GM18909 (cell line): ENCODE data around the gene FNDC3B.

ENCODE experiments used
- ATAC-seq: cut with Tn5 transposase; IDR thresholded peaks from one replicate; pipeline ENCODE4 v1.9.1; 2021; ENCODE audit warnings: mild to moderate bottlenecking; ENCODE audit not compliant: unreplicated experiment, poor library complexity

The FNDC3B gene

GRCh38 chr3:172315401-172316091, 276.2 kb downstream of the FNDC3B start:
- no peak for ATAC-seq

DNA sequence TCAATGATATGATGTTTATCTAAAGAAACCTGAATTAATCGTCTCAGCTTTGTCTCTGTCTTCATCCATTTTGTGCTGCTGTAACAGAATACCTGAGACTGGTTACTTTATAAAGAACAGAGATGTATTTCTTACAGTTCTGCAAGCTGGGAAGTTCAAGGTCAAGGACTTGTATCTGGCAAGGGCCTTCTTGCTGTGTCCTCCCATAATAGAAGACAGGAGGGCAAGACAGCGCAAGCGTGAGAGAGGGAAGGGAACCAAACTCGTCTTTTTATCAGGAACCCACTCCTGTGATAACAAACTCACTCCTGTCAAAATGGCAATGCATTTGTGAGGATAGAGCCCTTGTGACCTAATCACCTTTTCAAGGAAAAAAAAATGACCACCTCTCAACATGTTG, 277.4 kb downstream of the FNDC3B start:
- no peak for ATAC-seq

- no peak for ATAC-seq
These were observed 278.1 kb downstream of the FNDC3B start for GRCh38 chr3:172317481-172317880.

- peak; percentile 61 for ATAC-seq
These were observed 278.6 kb downstream of the FNDC3B start for GRCh38 chr3:172317984-172318383.

DNA sequence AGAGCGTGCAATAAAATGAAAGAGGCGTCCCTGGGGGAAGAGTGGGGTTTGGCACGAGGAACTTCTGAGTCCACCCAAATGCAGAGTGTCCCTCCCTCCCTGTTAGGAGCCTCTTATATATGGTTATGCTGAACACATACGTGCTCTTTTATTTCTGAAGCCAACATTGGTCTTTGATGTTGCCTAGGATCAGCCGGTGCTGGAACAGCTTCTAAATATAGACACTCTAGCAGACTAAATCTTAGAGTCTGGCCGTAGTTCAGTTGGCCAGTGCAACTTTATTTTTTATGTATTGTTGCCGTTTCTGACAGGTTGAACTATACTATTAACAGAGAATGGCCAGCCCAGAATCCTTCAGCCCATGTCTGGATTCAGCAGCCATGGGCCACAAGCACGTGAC, 280.2 kb downstream of the FNDC3B start:
- ATAC-seq, result no peak

DNA sequence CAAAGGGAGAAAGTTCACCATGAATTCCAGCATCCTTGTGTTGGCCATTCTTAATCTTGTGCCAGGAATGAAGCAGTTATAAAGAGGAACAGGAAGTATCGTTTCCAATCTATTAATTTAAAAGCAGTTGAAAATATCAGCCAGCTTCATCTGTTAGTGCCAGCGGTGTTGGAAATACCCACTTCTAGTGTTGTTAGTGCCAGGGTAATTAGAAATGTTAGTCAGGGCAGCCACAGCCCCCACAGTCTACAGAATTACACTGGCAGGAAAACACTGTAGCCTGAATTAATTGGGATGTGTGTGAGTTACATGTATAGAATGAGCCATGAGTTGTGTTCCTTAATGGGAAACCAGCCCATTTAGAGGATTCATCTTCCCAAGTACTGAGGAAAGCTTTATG, 281.1 kb downstream of the FNDC3B start:
- no peak for ATAC-seq

DNA sequence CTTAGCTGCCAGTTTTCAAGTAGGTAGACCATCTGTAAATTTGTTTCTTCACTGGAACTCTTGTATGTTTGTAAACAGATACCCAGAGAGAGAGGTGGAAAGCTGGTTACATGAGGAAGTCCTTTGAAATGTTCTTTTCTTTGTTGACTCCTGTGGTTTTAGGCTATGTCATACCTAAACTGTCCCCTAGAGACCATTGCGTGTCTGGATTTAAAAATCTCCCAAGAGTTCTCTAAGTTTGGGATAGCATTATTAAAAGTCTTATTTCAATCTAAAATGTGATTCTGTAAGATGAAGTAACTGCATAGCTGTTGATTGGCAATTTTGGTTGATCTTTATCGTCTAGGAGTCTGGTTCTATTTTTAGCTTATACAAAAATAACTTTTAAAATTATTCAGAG, 281.7 kb downstream of the FNDC3B start:
- no peak for ATAC-seq

GRCh38 chr3:172323894-172324610, 284.7 kb downstream of the FNDC3B start:
- no peak for ATAC-seq

DNA sequence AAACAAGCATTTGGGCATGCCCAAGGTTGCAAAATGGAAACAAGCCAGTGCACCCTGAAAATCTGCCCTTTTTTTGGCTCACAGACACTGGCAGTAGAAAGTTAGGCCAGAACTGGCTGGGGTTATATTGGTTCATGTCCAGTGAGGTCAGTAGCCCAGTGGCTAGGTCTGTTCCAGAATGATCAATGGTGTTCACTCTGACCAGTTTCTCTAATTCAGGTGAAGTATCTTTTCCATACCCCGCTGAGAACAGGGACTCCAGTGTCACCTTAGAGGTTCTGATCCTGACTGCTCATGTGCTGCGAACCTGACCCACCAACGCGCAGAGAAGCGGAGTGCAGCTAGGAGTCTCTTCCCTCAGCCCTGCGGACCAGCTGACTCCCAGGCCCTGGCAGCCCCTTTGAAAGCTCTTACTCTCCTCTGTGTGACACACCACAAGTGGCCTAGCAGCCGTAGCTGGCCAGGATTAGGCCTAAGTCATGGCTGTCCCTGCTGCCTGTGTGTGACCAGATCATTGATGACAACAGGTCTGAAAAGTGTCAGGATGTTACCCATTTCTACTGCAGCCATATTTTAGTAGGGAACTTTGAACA, 285.3 kb downstream of the FNDC3B start:
- ATAC-seq, result no peak

DNA sequence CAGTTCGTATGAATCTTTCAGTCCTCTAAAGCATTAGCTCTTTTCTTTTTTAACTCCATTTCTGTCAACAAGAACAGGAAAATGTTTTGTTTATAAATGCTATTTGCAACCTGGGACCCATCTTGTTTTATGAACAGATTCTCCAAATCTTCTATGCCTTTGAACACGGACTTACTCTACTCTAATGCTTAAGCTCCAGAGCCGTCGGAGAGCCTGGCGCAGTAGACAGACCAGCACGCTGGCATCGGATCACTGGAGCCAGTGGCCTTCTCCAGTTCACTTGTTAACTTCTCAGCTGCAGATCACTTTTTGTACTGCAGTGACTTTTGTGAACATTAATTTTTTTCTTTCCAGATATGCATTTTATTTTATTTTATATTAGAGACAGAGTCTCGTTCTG, 286.1 kb downstream of the FNDC3B start:
- no peak for ATAC-seq

GRCh38 chr3:172326993-172327392, 287.6 kb downstream of the FNDC3B start:
- no peak for ATAC-seq

DNA sequence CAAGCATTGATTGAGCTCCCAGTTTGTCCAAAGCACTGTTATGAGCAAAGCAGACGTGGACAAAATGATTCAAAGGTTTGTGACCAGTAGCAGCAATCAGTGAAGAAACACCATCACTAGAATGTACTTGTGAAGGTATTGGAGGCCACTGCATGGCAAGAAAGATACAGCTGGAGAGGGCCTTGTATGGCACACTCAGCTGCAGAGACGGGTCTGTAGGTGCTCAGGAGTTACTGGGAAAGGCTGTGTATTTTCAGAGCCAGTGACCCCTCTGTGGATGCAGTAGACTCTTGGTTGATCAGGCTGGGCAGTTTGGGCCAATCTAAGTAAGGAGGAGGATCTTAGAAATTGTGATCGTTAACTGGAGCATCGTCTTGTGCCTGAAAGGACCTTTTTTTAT, 288.9 kb downstream of the FNDC3B start:
- no peak for ATAC-seq

- no peak for ATAC-seq
These were observed 289.7 kb downstream of the FNDC3B start for GRCh38 chr3:172329070-172329469.

- ATAC-seq, result no peak
These were observed 291.0 kb downstream of the FNDC3B start for GRCh38 chr3:172330413-172330812.

DNA sequence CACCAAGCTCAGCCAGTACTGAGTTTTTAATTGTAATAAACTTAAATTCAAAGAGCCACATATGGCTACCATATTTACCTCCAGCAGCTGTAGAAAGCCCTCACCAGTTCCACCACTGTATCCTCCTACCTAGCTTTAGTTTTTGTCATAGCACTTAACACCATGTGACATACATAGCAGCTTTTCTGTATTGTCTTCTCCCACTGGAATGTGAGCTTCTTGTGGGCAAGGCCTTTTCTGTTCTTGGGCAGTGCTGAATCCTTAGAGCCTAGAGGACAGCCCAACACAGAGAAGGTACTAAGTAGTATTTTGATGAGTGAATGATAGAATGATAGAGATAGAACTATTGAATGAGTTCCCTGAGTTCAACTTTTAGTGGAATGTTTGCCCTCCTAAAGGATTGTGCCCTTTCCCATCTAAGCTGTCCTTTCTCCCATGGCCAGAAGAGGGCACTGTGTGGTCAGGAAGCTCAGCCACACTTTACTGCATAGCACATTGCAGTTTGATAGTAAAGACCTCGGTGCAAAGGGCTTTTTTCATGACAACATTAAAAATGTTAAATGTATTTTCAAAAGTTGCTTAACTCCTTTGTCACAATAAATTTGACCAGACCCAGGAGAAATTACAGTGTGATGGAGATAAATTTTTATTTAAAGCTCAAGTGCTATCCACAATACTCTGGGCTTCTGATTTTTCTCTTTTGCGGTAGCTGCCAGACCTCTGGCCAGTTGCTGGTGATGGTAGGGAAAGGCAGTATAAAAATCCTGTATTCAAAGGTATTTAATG, 293.1 kb downstream of the FNDC3B start:
- ATAC-seq, result peak; percentile 74

DNA sequence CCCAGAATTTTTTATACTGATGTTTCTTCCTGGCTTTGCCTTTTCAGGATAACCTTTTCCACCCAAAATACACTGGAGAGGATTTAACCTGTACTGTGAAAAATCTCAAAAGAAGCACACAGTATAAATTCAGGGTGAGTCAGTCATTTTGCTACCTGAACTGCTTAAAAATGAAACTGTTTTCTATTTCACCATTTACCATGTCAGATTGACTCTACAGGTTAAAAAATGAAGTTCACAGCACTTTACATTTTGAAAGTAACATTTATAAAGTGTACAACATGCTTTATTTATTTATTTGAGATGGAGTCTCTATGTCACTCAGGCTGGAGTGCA, 293.6 kb downstream of the FNDC3B start:
- no peak for ATAC-seq

DNA sequence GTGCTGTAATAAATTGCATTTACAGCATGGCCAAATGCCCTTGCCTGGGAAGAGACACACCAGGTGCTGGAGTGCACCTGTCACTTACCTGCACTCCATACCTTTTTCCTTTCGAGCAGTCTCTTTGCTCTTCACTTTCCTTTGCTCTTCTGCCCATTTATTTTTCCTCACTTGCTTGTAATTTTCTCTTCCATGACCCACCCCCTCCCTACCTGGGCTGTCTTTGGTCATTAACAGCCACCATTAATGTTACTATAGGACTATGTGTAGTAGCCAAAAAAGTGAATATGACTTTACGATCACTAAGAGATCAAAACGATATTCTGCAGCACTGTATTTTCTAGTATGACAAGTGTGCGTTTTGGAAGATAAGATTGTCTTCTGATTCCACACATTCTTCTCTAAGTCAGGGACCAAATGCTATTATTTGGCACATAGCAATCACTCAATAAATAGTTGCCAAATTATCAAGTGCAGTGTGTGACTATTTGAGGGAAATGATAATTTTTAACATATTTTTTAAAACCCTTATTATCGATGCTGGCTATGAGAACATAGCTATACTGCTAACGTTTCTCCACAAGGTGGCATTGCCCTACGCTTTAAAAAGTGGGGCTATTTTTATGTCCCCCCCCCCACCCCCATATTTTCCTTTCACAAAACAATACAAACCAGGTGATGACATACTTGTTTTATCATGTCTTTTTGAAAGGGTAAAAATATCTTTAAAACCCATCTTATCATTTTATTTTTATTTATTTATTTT, 294.5 kb downstream of the FNDC3B start:
- no peak for ATAC-seq

GRCh38 chr3:172334671-172335207, 295.4 kb downstream of the FNDC3B start:
- ATAC-seq, result no peak

GRCh38 chr3:172339892-172340291, 300.5 kb downstream of the FNDC3B start:
- ATAC-seq, result no peak

DNA sequence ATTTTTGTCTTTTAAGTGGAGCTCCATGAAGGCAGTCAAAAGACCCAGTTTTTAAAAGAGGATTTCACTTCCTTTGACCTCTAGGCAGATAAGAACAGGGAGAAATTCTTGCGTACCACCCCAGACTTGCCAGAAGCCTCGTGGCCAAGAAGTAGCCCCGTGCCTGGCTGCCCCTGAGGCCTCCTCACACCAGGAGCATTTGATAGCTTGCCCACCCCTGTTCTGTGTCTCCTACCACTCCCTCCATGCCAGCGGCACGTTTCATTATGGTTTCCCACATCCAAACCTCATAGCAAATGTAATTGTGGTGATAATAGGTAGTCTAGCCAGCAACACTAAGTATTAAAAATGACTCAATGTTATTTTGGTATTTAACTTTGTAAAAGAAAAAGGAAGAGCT, 301.2 kb downstream of the FNDC3B start:
- no peak for ATAC-seq
